ENCODE results near the gene MGMT.

Gene MGMT

GRCh38 chr10:129522041-129522585, 55.1 kb downstream of the MGMT start:
- no peak for DNase-seq

- DNase-seq: no peak
These were observed 56.1 kb downstream of the MGMT start for GRCh38 chr10:129523031-129523722.

- no peak for DNase-seq
These were observed 56.8 kb downstream of the MGMT start for GRCh38 chr10:129523723-129524316.

- no peak for DNase-seq
These were observed 57.9 kb downstream of the MGMT start for GRCh38 chr10:129524936-129525335.

- no peak for DNase-seq
These were observed 58.4 kb downstream of the MGMT start for GRCh38 chr10:129525401-129525801.

- DNase-seq: no peak
These were observed 59.9 kb downstream of the MGMT start for GRCh38 chr10:129526943-129527342.

- no peak for DNase-seq
These were observed 61.4 kb downstream of the MGMT start for GRCh38 chr10:129528376-129528978.

- DNase-seq: no peak
These were observed 63.5 kb downstream of the MGMT start for GRCh38 chr10:129530581-129530980.

- DNase-seq: no peak
These were observed 64.3 kb downstream of the MGMT start for GRCh38 chr10:129531195-129531968.

GRCh38 chr10:129531969-129532660, 65.1 kb downstream of the MGMT start:
- no peak for DNase-seq

- DNase-seq: no peak
These were observed 65.8 kb downstream of the MGMT start for GRCh38 chr10:129532838-129533237.

GRCh38 chr10:129533281-129533680, 66.2 kb downstream of the MGMT start:
- no peak for DNase-seq

GRCh38 chr10:129534826-129535225, 67.8 kb downstream of the MGMT start:
- DNase-seq: no peak

- no peak for DNase-seq
These were observed 69.3 kb downstream of the MGMT start for GRCh38 chr10:129536336-129536735.

GRCh38 chr10:129537151-129537550, 70.1 kb downstream of the MGMT start:
- no peak for DNase-seq

- DNase-seq: no peak
These were observed 71.2 kb downstream of the MGMT start for GRCh38 chr10:129538236-129538635.

GRCh38 chr10:129541200-129541599, 74.2 kb downstream of the MGMT start:
- DNase-seq: no peak

- DNase-seq: no peak
These were observed 74.9 kb downstream of the MGMT start for GRCh38 chr10:129541748-129542487.

GRCh38 chr10:129542589-129542988, 75.5 kb downstream of the MGMT start:
- DNase-seq: no peak

GRCh38 chr10:129544205-129545202, 77.5 kb downstream of the MGMT start:
- DNase-seq: no peak
